ENCODE measurements around the gene SETD6. TPM values are rescaled to one million over a fixed set of nuclear protein-coding genes. Genes with fewer than 3 reads are reported as not detected.

The SETD6 gene
- total RNA-seq, 1 experiment from 2014 or later = 41.1 TPM

- TF ChIP-seq ZMAT4 (CRISPR knock-in tag; IDR thresholded peaks at IDR 0.05) = no peak
- no peak for TF ChIP-seq TP53 (CRISPR knock-in tag; IDR thresholded peaks at IDR 0.05)
- TF ChIP-seq TEAD4 (CRISPR knock-in tag; IDR thresholded peaks at IDR 0.05) = no peak
- TF ChIP-seq FOXJ3 (CRISPR knock-in tag; IDR thresholded peaks at IDR 0.05; ENCODE audit: borderline replicate concordance) = no peak
These were observed 27.0 kb downstream of the SETD6 start (continued) for GRCh38 chr16:58542291-58542690.

GRCh38 chr16:58543685-58544084 lies 28.4 kb downstream of the SETD6 start:
- ChIA-PET CTCF (interaction anchor here (0.9 to 1.2 kb wide), 2 partner anchors 16 to 213 kb away, joined by 3 read pairs; no protein-coding TSS in a partner anchor), POLR2A (no interaction called here)
- no peak overlapping the region for H3K27ac Mint-ChIP-seq
- no peaks in the 10 kb centered on the region for H3K9me3 Mint-ChIP-seq
- H3K27me3 Mint-ChIP-seq (ENCODE audit: low read depth) = no peaks in the 10 kb centered on the region
- ATAC-seq (no peak), DNase-seq (ENCODE audit: low spot score) (no peak)
- peaks cover 91% of the 10 kb centered on the region for H3K36me3 Mint-ChIP-seq
- H3K4me3 Mint-ChIP-seq = no peak overlapping the region
- H3K4me1 Mint-ChIP-seq = no peaks in the 10 kb centered on the region
- no peak for TF ChIP-seq FOXJ3 (CRISPR knock-in tag; IDR thresholded peaks at IDR 0.05; ENCODE audit: borderline replicate concordance)
- no peak for TF ChIP-seq NR3C1 (CRISPR knock-in tag; conservative IDR thresholded peaks at IDR 0.05; ENCODE audit: low read depth)
- no peak for TF ChIP-seq ZNF232 (CRISPR knock-in tag; IDR thresholded peaks at IDR 0.05)
- TF ChIP-seq MXD4 (CRISPR knock-in tag; IDR thresholded peaks at IDR 0.05; ENCODE audit: borderline replicate concordance) = no peak
- no peak for TF ChIP-seq ZNF423 (CRISPR knock-in tag; IDR thresholded peaks at IDR 0.05)
- no peak for TF ChIP-seq ZNF425 (CRISPR knock-in tag; conservative IDR thresholded peaks at IDR 0.05)
- TF ChIP-seq CBFB (CRISPR knock-in tag; IDR thresholded peaks at IDR 0.05; ENCODE audit: low read depth) = no peak
- TF ChIP-seq E2F4 (CRISPR knock-in tag; IDR thresholded peaks at IDR 0.05; ENCODE audit: borderline replicate concordance, low read depth) = no peak
- TF ChIP-seq ATF1 (CRISPR knock-in tag; IDR thresholded peaks at IDR 0.05) = no peak
- TF ChIP-seq ZNF281 (CRISPR knock-in tag; IDR thresholded peaks at IDR 0.05) = no peak
- TF ChIP-seq ESRRA (CRISPR knock-in tag; IDR thresholded peaks at IDR 0.05; ENCODE audit: borderline replicate concordance) = no peak
- no peak for TF ChIP-seq TEAD4 (CRISPR knock-in tag; IDR thresholded peaks at IDR 0.05)
- TF ChIP-seq TP53 (CRISPR knock-in tag; IDR thresholded peaks at IDR 0.05) = no peak
- TF ChIP-seq USF1 (CRISPR knock-in tag; IDR thresholded peaks at IDR 0.05) = no peak
- no peak for TF ChIP-seq MYBL2 (CRISPR knock-in tag; IDR thresholded peaks at IDR 0.05)
- no peak for TF ChIP-seq PREB (CRISPR knock-in tag; IDR thresholded peaks at IDR 0.05; ENCODE audit: borderline replicate concordance)

Measured in WTC11 (cell line).